K562 (cell line): ENCODE data around the gene STARD6. TPM values are rescaled to one million over a fixed set of nuclear protein-coding genes. Genes with fewer than 3 reads are reported as not detected.

Experiments used
- ATAC-seq: fragments of 200-7000 bp; cut with Tn5 transposase; 3 replicates; pipeline ENCODE4 v1.9.1; 2020; ENCODE audit warnings: moderate library complexity
- BruUV-seq: library from RNA; stranded (reverse); fragments of 400-500 nt; replicated peaks from 2 replicates; lab custom pipeline; 2021; lab: Mats Ljungman, UMichigan
- CTCF ChIA-PET: fragments of 300-600 bp; formaldehyde crosslinking; extraction: SDS; loops from one replicate; lab custom pipeline; 2021; ENCODE audit warnings: low intra/inter-chr PET ratio; lab: Yijun Ruan, JAX
- POLR2A ChIA-PET: fragments of 300-600, 350-650 bp; sonication (Branson Sonifier 250); formaldehyde crosslinking; extraction: SDS; loops from one replicate; lab custom pipeline; 2021; ENCODE audit warnings: antibody characterized with exemption, inconsistent platforms; lab: Yijun Ruan, JAX
- DNase-seq, 4 experiments: peaks; one replicate each; pipeline versions ENCODE4 v3.0.0 to v3.0.0-alpha.2; 2011 to 2018; ENCODE audit warnings: low spot score in 3 of 4, mixed read lengths in 3 of 4; ENCODE audit errors: extremely low read depth in 1 of 4
- FAIRE-seq: peaks from 2 replicates; lab custom pipeline; 2011; peaks lifted over from hg19 to GRCh38; lab: Jason Lieb, UNC
- H2AFZ ChIP-seq: 2 replicates; pipeline ENCODE4 v1.6.0; 2011; ENCODE audit warnings: low read depth, low read length, control low read depth, inconsistent platforms
- H3K27ac ChIP-seq: fragments of 200-600 bp; 3 replicates; pipeline ENCODE4 v1.8.0; 2011; ENCODE audit warnings: low read depth, mild to moderate bottlenecking, control low read depth, inconsistent platforms, low read length, moderate library complexity, mixed read lengths; ENCODE audit errors: extremely low read depth
- H3K27me3 ChIP-seq, 2 experiments: fragments of 300-600 bp in 1 of 2; 2 replicates in 1 of 2; 3 replicates in 1 of 2; pipeline versions ENCODE4 v1.6.0 to v1.8.0; 2011; ENCODE audit warnings: inconsistent platforms in 2 of 2, low read length in 2 of 2, mild to moderate bottlenecking in 1 of 2, mixed read lengths in 1 of 2, moderate library complexity in 1 of 2; ENCODE audit not compliant: control insufficient read depth in 2 of 2, insufficient read depth in 2 of 2
- H3K36me3 ChIP-seq: fragments of 300-600 bp; 3 replicates; pipeline ENCODE4 v1.8.0; 2011; ENCODE audit warnings: mild to moderate bottlenecking, low read length, inconsistent platforms; ENCODE audit not compliant: control insufficient read depth, insufficient read depth
- H3K4me1 ChIP-seq, 2 experiments: fragments of 200-600 bp in 1 of 2; replicated peaks in 1 of 2; 2 replicates in 1 of 2; 3 replicates in 1 of 2; pipeline versions ENCODE4 v1.5.1 to v1.8.0; 2011; ENCODE audit warnings: inconsistent platforms in 2 of 2, low read length in 2 of 2, mild to moderate bottlenecking in 1 of 2, mixed read lengths in 1 of 2, moderate library complexity in 1 of 2; ENCODE audit not compliant: control insufficient read depth in 2 of 2, insufficient read depth in 2 of 2
- H3K4me2 ChIP-seq: 2 replicates; pipeline ENCODE4 v1.6.1; 2011; ENCODE audit warnings: low read length, control low read depth, inconsistent platforms, mixed read lengths; ENCODE audit not compliant: insufficient read depth
- H3K4me3 ChIP-seq: fragments of 200-600 bp; sonication (generic), shearing (Covaris generic); 2 replicates; pipeline ENCODE4 v1.5.1; 2016; ENCODE audit warnings: control low read depth, inconsistent platforms
- H3K79me2 ChIP-seq: fragments of 200-600 bp; 3 replicates; pipeline ENCODE4 v1.8.0; 2011; ENCODE audit warnings: low read length, inconsistent platforms; ENCODE audit not compliant: control insufficient read depth, insufficient read depth
- H3K9ac ChIP-seq, 2 experiments: 2 replicates each; pipeline versions ENCODE4 v1.6.0 to v1.6.1; 2011; ENCODE audit warnings: low read depth in 2 of 2, low read length in 2 of 2, control low read depth in 1 of 2, inconsistent platforms in 1 of 2, mild to moderate bottlenecking in 1 of 2, mixed read lengths in 1 of 2; ENCODE audit not compliant: insufficient read depth in 1 of 2
- H3K9me1 ChIP-seq: one replicate; pipeline ENCODE4 v1.6.0; 2011; ENCODE audit warnings: inconsistent platforms, mild to moderate bottlenecking, low read length, moderate library complexity; ENCODE audit not compliant: control insufficient read depth, insufficient read depth
- H3K9me3 ChIP-seq: replicated peaks from 2 replicates; pipeline ENCODE4 v1.5.1; 2011; ENCODE audit warnings: low read depth, low read length, inconsistent platforms; ENCODE audit not compliant: control insufficient read depth, insufficient read depth
- H4K20me1 ChIP-seq: replicated peaks from 2 replicates; pipeline ENCODE4 v1.6.1; 2011; ENCODE audit warnings: low read length, inconsistent platforms, mixed read lengths; ENCODE audit not compliant: control insufficient read depth, insufficient read depth
- ESRRB ChIP-seq: fragments of 250-450 bp; sonication (Bioruptor Pico); IDR thresholded peaks from 2 replicates; pipeline ENCODE4 v1.5.0; 2020; ENCODE audit warnings: mild to moderate bottlenecking, moderate library complexity, borderline replicate concordance
- YY1 ChIP-seq, 3 experiments: IDR thresholded peaks; 2 replicates each; pipeline ENCODE4 v1.6.1; 2011; ENCODE audit warnings: low read length in 2 of 3, mild to moderate bottlenecking in 2 of 3, moderate library complexity in 2 of 3, borderline replicate concordance in 1 of 3, control low read depth in 1 of 3, low read depth in 1 of 3; ENCODE audit not compliant: insufficient read depth in 3 of 3, insufficient replicate concordance in 2 of 3, control insufficient read depth in 1 of 3, insufficient read length in 1 of 3; ENCODE audit errors: extremely low read depth in 1 of 3
- ZNF764 ChIP-seq: fragments of 250-450 bp; sonication (Bioruptor Pico); IDR thresholded peaks from 2 replicates; pipeline ENCODE4 v1.4.0; 2020; ENCODE audit warnings: low read depth, mild to moderate bottlenecking, moderate library complexity
- WGBS: fragments of 100-300 bp; shearing (Covaris generic); methylation state at CpG from one replicate; pipeline ENCODE4 v1.1.6; 2016; ENCODE audit warnings: low coverage, mixed read lengths; ENCODE audit not compliant: insufficient coverage; ENCODE audit errors: missing lambda C conversion rate; 5-methylcytosine and 5-hydroxymethylcytosine counted together
- in situ Hi-C: fragments of 300-500 bp; cut with MboI; formaldehyde crosslinking; loops from 4 replicates; pipeline ENCODE4 v1.15.0; 2018; ENCODE audit warnings: inconsistent platforms, mixed read lengths
- intact Hi-C: fragments of 100-400 bp; cut with micrococcal nuclease; formaldehyde crosslinking; loops from 2 replicates; pipeline ENCODE4 v1.14.2; 2022
- polyA plus RNA-seq, 8 experiments: library from polyadenylated mRNA; depleted of rRNA in 4 of 8; stranded (reverse) in 5 of 8; unstranded in 3 of 8; fragments of >200 nt; fragmentation: Nextera tagmentation in 2 of 8; fragmentation: Illumina TruSeq in 1 of 8; extraction: Ambion mirVana in 2 of 8; extraction: Trizol in 1 of 8; gene quantifications; 2 replicates each; pipeline versions ENCODE4 v1.2.1 to v1.2.3, GENCODE V29; 2011 to 2014; ENCODE audit warnings: inconsistent platforms in 1 of 8, missing spikeins in 1 of 8
- total RNA-seq, 7 experiments: library from RNA; depleted of rRNA in 6 of 7; stranded (reverse); fragments of >200 nt in 6 of 7; fragmentation: Illumina TruSeq in 2 of 7; extraction: Trizol in 2 of 7; gene quantifications; 2 replicates each; pipeline versions ENCODE4 v1.2.1 to v1.2.3, GENCODE V29; 2011 to 2021; ENCODE audit warnings: low replicate concordance in 1 of 7

Gene STARD6
- total and polyA plus RNA-seq, 9 of the 15 experiments (the other 6 are each of a cell fraction or from before 2014, with no cell fraction given): 0.11 to 0.15 TPM; not detected in 7

DNA sequence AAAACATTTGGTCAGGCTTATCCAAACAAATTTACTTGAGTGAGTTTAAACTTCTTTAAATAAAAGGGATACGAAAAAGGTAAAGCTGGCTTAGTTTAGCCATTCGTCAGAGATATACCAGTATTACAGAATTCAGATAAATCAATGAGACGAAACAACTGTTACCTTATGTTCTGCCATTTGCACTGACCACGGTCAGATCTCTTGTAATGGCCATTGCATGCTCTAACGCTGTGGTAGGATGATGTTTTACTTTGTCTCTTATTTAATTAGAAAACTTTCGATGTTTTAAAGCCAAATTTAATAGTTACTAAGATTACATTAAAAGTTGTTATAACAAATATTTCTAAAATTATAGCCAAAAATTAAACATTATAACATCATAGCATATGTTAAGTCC, 1.6 kb upstream of the STARD6 start:
- H3K27ac ChIP-seq: peak overlapping the region; percentile 84
- peak overlapping the region in 1 of 2 experiments; percentile 84; a peak in 2 of 4 replicates for H3K9ac ChIP-seq
- peak in 2 of 4 experiments; percentile 9 to 16 for DNase-seq
- in situ Hi-C loops: no loop called here
- BruUV-seq: no TSS peak
- peak overlapping the region; percentile 90 for H3K4me2 ChIP-seq
- TF ChIP-seq YY1 (IDR thresholded peaks at IDR 0.05; ENCODE audit: borderline replicate concordance in 1 of 3, control insufficient read depth in 1 of 3, extremely low read depth in 1 of 3, insufficient read depth in 3 of 3, insufficient read length in 1 of 3, insufficient replicate concordance in 2 of 3, low read depth in 1 of 3, low read length in 2 of 3) (peak in 1 of 3 experiments; percentile 42), ZNF764 (CRISPR knock-in tag) (no peak), ESRRB (no peak)
- no peaks in the 10 kb centered on the region for H3K9me1 ChIP-seq
- ATAC-seq: peak; percentile 43; the same call in 2 of the 3 replicates
- FAIRE-seq: peak; percentile 32
- H3K9me3 ChIP-seq: no peaks in the 10 kb centered on the region
- intact Hi-C loops: loop anchor here (5.0 kb wide), 1 partner anchor 33 kb away; no protein-coding TSS in a partner anchor
- no peaks in the 10 kb centered on the region for H3K27me3 ChIP-seq
- peak overlapping the region; percentile 89 for H2AFZ ChIP-seq
- peaks cover 17% of the 10 kb centered on the region; the same call in 1 of the 3 replicates for H3K36me3 ChIP-seq
- WGBS: 0% methylated on average over 6 of the region's 6 CpGs
- ChIA-PET POLR2A (no interaction called here), CTCF (no interaction called here)
- H4K20me1 ChIP-seq: no peaks in the 10 kb centered on the region
- peaks cover 2 to 7% of the 10 kb centered on the region in 2 experiments; a peak in 3 of 5 replicates for H3K4me1 ChIP-seq
- peak overlapping the region; percentile 83 for H3K4me3 ChIP-seq
- H3K79me2 ChIP-seq: peaks cover 23% of the 10 kb centered on the region
